ENCODE data around the gene TTF1. TPM values are rescaled to one million over a fixed set of nuclear protein-coding genes. Genes with fewer than 3 reads are reported as not detected.

TTF1 gene
- total RNA-seq, 1 donor from 2014 or later = 8.9 TPM

- TF ChIP-seq, protein P1, sequence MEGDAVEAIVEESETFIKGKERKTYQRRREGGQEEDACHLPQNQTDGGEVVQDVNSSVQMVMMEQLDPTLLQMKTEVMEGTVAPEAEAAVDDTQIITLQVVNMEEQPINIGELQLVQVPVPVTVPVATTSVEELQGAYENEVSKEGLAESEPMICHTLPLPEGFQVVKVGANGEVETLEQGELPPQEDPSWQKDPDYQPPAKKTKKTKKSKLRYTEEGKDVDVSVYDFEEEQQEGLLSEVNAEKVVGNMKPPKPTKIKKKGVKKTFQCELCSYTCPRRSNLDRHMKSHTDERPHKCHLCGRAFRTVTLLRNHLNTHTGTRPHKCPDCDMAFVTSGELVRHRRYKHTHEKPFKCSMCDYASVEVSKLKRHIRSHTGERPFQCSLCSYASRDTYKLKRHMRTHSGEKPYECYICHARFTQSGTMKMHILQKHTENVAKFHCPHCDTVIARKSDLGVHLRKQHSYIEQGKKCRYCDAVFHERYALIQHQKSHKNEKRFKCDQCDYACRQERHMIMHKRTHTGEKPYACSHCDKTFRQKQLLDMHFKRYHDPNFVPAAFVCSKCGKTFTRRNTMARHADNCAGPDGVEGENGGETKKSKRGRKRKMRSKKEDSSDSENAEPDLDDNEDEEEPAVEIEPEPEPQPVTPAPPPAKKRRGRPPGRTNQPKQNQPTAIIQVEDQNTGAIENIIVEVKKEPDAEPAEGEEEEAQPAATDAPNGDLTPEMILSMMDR (IDR thresholded peaks at IDR 0.05) = no peak
- H3K4me3 Mint-ChIP-seq (ENCODE audit: unreplicated experiment) = peak overlapping the region; percentile 42
- no peaks in the 10 kb centered on the region for H3K27me3 Mint-ChIP-seq (ENCODE audit: low read depth)
- peaks cover 12% of the 10 kb centered on the region for H3K36me3 Mint-ChIP-seq (ENCODE audit: low read depth)
- DNase-seq (ENCODE audit: low spot score) = no peak
- no peaks in the 10 kb centered on the region for H3K9me3 Mint-ChIP-seq (ENCODE audit: low read depth)
- peaks cover 30% of the 10 kb centered on the region for H3K4me1 Mint-ChIP-seq (ENCODE audit: low read depth)
- H3K27ac Mint-ChIP-seq (ENCODE audit: unreplicated experiment) = no peak overlapping the region
Observed at GRCh38 chr9:132356324-132356924, 50.2 kb downstream of the TTF1 start.

GRCh38 chr9:132354637-132355355 lies 51.8 kb downstream of the TTF1 start, which contains the start of gene SETX:
SETX (minus strand) TSS chr9:132354986; CDS start chr9:132349428, 5,558 bp downstream.
- peak; percentile 97 for DNase-seq (ENCODE audit: low spot score)
- H3K27me3 Mint-ChIP-seq (ENCODE audit: low read depth) = no peaks in the 10 kb centered on the region
- H3K9me3 Mint-ChIP-seq (ENCODE audit: low read depth) = no peaks in the 10 kb centered on the region
- TF ChIP-seq, protein P1 (IDR thresholded peaks at IDR 0.05) = no peak
- H3K4me3 Mint-ChIP-seq (ENCODE audit: unreplicated experiment) = peak within 1 kb of the TSS; percentile 95
- H3K27ac Mint-ChIP-seq (ENCODE audit: unreplicated experiment) = peak within 1 kb of the TSS; percentile 96
- peaks cover 33% of the 10 kb centered on the region for H3K4me1 Mint-ChIP-seq (ENCODE audit: low read depth)
- peaks cover 12% of the 10 kb centered on the region for H3K36me3 Mint-ChIP-seq (ENCODE audit: low read depth)

GRCh38 chr9:132351404-132352045 lies 55.1 kb downstream of the TTF1 start:
- Mint-ChIP-seq H3K4me1 (ENCODE audit: low read depth) (peaks cover 33% of the 10 kb centered on the region), H3K4me3 (ENCODE audit: unreplicated experiment) (no peak overlapping the region), H3K27me3 (ENCODE audit: low read depth) (no peaks in the 10 kb centered on the region), H3K9me3 (ENCODE audit: low read depth) (no peaks in the 10 kb centered on the region), H3K27ac (ENCODE audit: unreplicated experiment) (no peak overlapping the region), H3K36me3 (ENCODE audit: low read depth) (peaks cover 25% of the 10 kb centered on the region)
- TF ChIP-seq, protein P1 (IDR thresholded peaks at IDR 0.05) = no peak
- DNase-seq (ENCODE audit: low spot score) = no peak

GRCh38 chr9:132350861-132351315 lies 55.8 kb downstream of the TTF1 start:
- no peak overlapping the region for H3K4me3 Mint-ChIP-seq (ENCODE audit: unreplicated experiment)
- H3K27me3 Mint-ChIP-seq (ENCODE audit: low read depth) = no peaks in the 10 kb centered on the region
- peaks cover 29% of the 10 kb centered on the region for H3K36me3 Mint-ChIP-seq (ENCODE audit: low read depth)
- H3K9me3 Mint-ChIP-seq (ENCODE audit: low read depth) = no peaks in the 10 kb centered on the region
- peaks cover 33% of the 10 kb centered on the region for H3K4me1 Mint-ChIP-seq (ENCODE audit: low read depth)
- TF ChIP-seq, protein P1 (IDR thresholded peaks at IDR 0.05) = no peak
- DNase-seq (ENCODE audit: low spot score) = no peak
- H3K27ac Mint-ChIP-seq (ENCODE audit: unreplicated experiment) = peak overlapping the region; percentile 8

DNA sequence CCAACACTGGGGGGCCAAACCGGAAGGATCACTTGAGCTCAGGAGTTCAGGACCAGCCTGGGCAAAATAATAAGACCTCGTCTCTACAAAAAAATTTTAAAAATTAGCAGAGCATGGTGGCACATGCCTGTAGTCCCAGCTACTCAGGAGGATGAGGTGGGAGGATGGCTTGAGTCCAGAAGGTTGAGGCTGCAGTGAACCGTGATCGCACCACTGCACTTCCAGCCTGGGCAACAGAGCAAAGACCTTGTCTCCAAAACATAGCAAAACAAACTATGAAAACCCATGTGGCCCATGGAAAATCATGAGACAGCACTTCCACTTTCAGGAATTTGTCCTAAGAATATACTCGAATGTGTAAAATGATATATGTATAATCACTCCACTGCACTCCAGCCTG lies 58.0 kb downstream of the TTF1 start:
- H3K4me1 Mint-ChIP-seq (ENCODE audit: low read depth) = peaks cover 25% of the 10 kb centered on the region
- H3K27ac Mint-ChIP-seq (ENCODE audit: unreplicated experiment) = no peak overlapping the region
- DNase-seq (ENCODE audit: low spot score) = no peak
- H3K27me3 Mint-ChIP-seq (ENCODE audit: low read depth) = no peaks in the 10 kb centered on the region
- TF ChIP-seq, protein P1 (IDR thresholded peaks at IDR 0.05) = no peak
- H3K4me3 Mint-ChIP-seq (ENCODE audit: unreplicated experiment) = no peak overlapping the region
- no peaks in the 10 kb centered on the region for H3K9me3 Mint-ChIP-seq (ENCODE audit: low read depth)
- H3K36me3 Mint-ChIP-seq (ENCODE audit: low read depth) = peaks cover 34% of the 10 kb centered on the region

Measured in chondrocyte (in vitro differentiated cells).